Left colon (tissue), 2 donors: Measurements from ENCODE around the gene TM9SF1. TPM values are rescaled to one million over a fixed set of nuclear protein-coding genes. Genes with fewer than 3 reads are reported as not detected.

Experiments used
- ATAC-seq: fragments of 200-7000 bp; cut with Tn5 transposase; one replicate; pipeline ENCODE4 v1.9.1; 2020; ENCODE audit warnings: mild to moderate bottlenecking, moderate library complexity
- DNase-seq, 2 donors: peaks; one replicate each; pipeline ENCODE4 v3.0.0-alpha.2; 2020
- intact Hi-C, 2 donors: fragments of 100-400 bp; cut with DNase I in 1 of 2; cut with micrococcal nuclease in 1 of 2; formaldehyde crosslinking; loops; one replicate each; pipeline versions ENCODE4 v1.11.2 to v1.14.0; 2022; cut with DNase I, micrococcal nuclease
- total RNA-seq, 2 donors: library from RNA; stranded (reverse); fragmentation: NEBNext Ultra II Directional; extraction: Animal tissue kit (Norgen Biotek cat#: 25700); gene quantifications; one replicate each; pipeline ENCODE4 v1.2.1, GENCODE V29; 2021
- donor health status: DM: no; HTN: no; CAD: no.
- donor health status: DM: yes; HTN: yes; CAD: no.

Gene TM9SF1
- total RNA-seq, 2 donors from 2014 or later: 49.2 to 52.7 TPM

DNA sequence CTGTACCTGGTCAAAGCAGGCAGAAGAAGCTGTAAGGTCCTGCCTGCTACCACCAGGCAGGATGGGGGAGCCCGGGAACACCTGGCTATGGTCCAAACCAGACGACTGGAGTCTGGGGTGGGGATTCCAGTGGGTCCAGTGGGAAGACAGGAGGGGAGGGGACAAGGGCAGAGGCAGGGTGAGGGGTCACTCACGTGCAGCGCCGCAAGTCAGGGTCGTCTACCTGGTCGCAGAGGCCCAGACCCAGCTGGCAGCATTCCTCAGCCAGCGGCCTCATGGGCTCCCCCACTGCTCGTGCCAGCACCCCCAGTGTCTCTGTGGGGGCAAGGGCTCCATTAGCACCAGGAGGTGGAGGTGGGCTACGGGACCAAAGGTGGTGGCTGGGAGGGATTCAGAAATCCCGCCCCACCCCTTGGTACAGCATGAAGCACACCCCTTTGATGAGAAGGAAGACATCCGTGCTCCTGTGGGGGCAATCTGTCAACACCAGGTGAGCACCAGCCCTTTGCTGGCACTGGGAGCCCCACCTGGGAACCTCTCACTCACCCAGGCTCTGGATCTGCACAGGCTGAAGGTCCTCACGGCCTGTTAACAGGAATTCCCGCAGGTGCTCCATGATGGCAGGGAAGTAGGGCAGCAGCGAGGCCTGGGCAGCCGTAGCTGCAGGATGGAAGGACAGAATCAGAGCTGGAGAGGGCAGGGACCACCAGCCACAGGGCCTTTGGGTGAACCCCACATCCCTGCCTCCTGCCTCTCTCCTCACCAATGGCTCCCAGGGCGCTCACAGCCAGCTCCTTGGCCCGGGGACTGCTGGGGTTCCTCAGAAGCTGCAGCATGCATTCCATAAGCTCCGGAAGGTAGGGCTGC is 10.9 kb downstream of the TM9SF1 start:
- intact Hi-C loops: no loop called here
- no peak for ATAC-seq
- DNase-seq: no peak

DNA sequence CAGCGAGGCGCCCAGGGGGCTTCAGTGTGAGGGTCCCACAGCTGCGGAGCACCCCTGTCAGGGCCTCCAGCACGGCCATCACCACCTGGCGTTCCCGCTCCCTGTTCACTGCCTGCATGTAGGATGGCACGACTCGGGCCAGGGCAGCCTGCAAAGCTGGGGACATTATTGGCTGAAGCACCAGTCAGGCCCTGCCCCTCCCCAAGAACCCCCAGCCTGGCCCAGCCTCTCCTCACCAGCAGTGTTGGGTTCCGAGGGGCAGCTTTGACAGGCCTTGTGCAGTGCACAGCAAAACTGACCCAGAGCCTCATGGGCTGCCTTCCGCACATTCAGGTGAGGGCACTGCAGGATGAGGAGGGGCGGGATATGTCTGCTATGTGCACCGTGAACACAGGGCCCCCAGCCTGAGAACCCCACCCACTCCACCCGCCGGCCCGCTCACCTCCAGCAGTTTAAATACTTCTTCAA is 12.2 kb downstream of the TM9SF1 start:
- intact Hi-C loops: no loop called here
- no peak for ATAC-seq

DNA sequence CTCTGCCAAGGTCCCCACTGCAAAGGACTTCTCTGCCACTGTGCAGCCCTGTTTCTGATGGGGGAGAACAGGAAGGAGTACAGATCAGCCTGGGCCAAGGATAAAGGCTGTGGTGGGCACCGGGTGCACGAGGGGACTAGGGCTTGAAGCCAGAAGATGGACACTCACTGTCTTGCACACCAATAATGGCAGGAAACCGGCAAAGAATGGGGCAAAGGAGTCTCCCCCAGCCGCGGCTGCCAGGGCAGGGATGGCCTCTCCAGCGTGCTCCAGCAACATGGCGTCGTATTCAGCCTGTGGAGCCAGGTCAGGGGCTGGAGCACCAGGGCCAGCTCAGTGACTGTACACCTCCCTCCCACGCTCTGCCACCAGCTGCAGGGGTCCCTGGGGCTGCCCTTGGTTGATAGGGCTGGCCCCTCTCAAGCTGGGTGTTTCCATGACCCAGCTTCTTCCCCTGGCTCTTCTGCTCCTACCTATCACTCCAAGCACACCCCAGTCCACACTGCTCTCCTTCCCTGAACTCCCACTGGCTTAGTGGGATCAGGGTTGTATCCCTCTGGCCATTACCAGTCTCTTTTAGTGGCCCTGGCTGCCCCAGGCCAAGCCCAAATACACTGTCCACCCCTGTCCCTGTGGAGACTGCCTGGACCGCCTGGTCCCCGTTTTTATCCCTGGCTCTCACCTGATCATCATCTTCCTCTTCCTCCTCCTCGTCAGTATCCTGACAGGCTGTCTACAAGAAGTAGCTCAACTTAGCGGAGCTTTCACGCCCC is 12.9 kb downstream of the TM9SF1 start:
- DNase-seq (no peak), ATAC-seq (no peak)
- intact Hi-C loops: no loop called here

More for the DNA sequence above, 12.2 kb downstream of the TM9SF1 start:
- no peak for DNase-seq

DNA sequence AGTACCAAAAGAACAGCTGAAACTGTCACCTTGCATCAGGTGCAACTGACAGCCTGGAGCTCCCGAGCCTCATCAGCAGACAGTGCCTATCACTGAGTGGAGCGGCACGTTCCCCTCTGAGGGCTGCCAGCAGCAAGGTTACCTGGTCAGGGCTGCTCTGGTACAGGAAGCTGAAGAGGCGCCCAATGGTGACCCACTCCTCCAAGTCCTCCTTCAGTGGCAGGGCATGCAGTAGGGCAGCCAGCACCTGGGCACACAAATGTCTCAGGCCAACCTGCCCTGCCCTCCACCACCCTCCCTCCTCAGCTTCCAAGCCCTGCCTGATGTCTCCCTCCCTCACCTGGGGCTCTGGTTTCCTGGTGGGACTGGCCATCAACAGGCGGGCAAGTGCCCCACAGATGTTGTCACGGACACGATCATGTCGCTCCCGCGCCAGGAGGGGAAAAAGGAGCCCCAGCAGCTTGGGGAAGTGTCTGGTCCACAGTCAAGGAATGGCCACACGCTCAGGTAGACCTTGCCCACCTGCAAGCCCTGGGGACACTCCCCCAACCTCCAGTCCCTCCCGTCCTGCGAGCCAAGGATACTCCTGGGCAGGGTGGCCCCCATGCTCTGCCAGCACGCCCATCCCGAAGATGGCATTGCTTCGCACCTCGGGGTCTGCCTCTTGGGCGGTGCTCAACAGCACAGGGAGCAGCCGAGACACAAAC is 13.7 kb downstream of the TM9SF1 start:
- ATAC-seq (no peak), DNase-seq (no peak)
- intact Hi-C loops: no loop called here

GRCh38 chr14:24179961-24180796 is 15.1 kb downstream of the TM9SF1 start:
- intact Hi-C loops: no loop called here
- ATAC-seq (peak; percentile 11), DNase-seq (no peak)

GRCh38 chr14:24179294-24179960 is 15.8 kb downstream of the TM9SF1 start:
- ATAC-seq: no peak
- DNase-seq: no peak
- intact Hi-C loops: no loop called here

GRCh38 chr14:24178399-24179178 is 16.7 kb downstream of the TM9SF1 start:
- ATAC-seq (no peak), DNase-seq (no peak)
- intact Hi-C loops: no loop called here

GRCh38 chr14:24177891-24178290 is 17.4 kb downstream of the TM9SF1 start:
- ATAC-seq (no peak), DNase-seq (no peak)
- intact Hi-C loops: no loop called here

GRCh38 chr14:24177041-24177825 is 18.0 kb downstream of the TM9SF1 start:
- intact Hi-C loops: no loop called here
- DNase-seq (no peak), ATAC-seq (no peak)

DNA sequence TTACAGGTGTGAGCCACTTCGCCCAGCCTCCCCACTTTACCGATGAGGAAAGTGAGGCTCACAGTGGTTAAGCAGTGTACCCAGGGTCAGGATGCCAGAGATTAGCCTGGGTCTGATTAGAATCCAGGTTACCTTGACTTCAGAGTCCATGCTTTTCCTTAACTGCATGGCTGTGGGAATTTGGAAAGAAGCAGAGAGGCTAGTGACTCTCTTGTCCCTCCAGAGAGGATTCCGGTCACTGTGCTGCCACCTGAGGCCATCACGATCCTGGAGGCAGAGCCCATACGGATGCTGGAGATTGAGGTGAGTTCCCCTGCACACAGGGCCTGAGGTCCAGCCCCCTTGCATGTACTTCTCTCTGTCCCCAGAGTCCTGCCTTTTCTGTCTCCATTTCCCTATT is 18.6 kb downstream of the TM9SF1 start:
- ATAC-seq (no peak), DNase-seq (no peak)
- intact Hi-C loops: no loop called here

DNA sequence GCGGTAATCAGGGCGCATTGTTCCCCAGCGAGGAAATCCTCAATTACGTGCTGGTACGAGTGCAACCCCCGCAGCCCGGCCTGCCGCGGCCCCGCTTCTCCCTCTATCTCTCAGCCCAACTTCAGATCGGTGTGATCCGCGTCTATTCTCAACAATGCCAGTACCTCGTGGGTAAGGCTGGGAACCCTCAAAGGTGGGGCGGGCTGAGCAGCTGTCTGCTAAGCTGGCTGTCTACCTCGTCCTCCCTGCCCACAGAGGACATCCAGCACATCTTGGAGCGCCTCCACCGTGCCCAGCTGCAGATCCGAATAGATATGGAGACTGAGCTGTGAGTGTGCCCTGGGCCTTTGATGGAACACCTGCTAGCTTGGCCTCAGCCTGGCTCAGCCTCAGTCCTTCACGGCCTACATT is 22.4 kb downstream of the TM9SF1 start:
- intact Hi-C loops: no loop called here
- ATAC-seq (no peak), DNase-seq (no peak)

DNA sequence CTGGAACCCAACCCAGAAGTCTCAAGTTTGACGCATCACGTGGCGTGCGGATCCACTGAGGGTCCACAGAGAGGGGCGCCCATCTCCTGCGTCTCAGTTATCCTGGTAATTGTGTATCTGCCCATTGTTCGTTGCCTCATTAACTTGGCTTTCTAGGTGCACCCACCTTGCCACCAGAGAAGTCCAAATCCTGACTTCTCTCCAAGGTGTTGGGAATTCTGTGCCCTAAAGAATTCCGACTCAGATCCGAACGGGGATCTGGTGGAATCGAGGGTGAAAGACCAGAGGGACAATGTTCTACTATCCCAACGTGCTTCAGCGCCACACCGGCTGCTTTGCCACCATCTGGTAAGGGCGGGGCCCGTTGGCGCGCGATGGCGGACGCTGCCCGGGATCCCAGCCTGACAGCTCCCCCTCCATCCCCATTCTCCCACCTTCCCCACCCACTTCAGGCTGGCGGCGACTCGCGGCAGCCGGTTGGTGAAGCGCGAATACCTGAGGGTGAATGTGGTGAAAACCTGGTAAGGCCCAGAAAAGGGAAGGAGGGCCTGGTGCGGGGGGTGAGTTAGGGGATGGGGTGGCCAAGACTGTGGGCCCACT is 22.9 kb downstream of the TM9SF1 start:
- ATAC-seq: no peak
- no peak for DNase-seq
- intact Hi-C loops: no loop called here

GRCh38 chr14:24171422-24172260 is 23.6 kb downstream of the TM9SF1 start, which contains the start of gene REC8:
Gene REC8 (plus strand): TSS chr14:24172080. CDS start chr14:24172553, 473 bp downstream.
- peak; percentile 42 for ATAC-seq
- peak; percentile 58 to 75 for DNase-seq
- intact Hi-C loops: no loop called here

DNA sequence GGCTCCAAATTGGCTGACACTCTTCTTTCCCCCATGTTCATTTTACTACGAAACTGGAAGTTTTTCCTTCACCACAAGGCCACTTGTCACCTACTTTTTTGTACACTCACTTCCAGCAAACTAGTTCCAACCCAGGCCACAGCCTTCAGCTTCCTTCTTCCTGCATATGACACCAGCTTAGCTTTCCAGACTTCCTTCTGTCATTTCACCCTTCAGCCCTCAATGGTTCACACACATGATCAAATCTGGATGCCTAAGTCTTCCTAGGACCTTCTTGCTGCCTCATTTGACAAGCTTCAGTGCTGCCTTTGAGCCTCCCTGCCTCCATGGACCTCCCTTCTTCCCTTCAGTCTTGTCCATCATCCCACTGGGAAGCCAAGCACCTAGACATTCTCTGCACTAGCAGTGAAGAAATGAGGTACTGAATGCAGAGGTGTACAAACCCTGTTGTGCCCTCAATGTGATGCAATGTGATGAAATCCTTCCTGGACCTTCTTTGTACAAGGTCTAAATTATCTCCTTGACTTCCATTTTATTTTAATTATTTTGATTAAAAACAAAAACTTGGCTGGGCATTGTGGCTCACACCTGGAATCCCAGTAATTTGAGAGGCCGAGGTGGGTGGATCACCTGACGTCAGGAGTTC is 27.6 kb downstream of the TM9SF1 start:
- DNase-seq: no peak
- no peak for ATAC-seq
- intact Hi-C loops: no loop called here

GRCh38 chr14:24165785-24166184 is 29.5 kb downstream of the TM9SF1 start:
- DNase-seq: no peak
- intact Hi-C loops: no loop called here

More at GRCh38 chr14:24165785-24166184, 29.5 kb downstream of the TM9SF1 start:
- ATAC-seq: no peak
